Progenitor cell of endocrine pancreas (in vitro differentiated cells): Measurements from ENCODE around the gene UBXN4. TPM values are rescaled to one million over a fixed set of nuclear protein-coding genes. Genes with fewer than 3 reads are reported as not detected.

Experiments
- DNase-seq: peaks from one replicate; pipeline ENCODE4 v3.0.0; 2021; ENCODE audit warnings: low spot score; ENCODE audit not compliant: unreplicated experiment
- H3K27ac Mint-ChIP-seq: 2 replicates; pipeline ENCODE4 v1.8.0; 2021; ENCODE audit warnings: mild to moderate bottlenecking, moderate library complexity, mixed read lengths
- H3K27me3 Mint-ChIP-seq: 2 replicates; pipeline ENCODE4 v1.8.0; 2021; ENCODE audit warnings: mixed read lengths
- H3K36me3 Mint-ChIP-seq: 2 replicates; pipeline ENCODE4 v1.8.0; 2022; ENCODE audit warnings: mixed read lengths; ENCODE audit not compliant: insufficient read depth
- H3K4me1 Mint-ChIP-seq: 2 replicates; pipeline ENCODE4 v1.8.0; 2021; ENCODE audit warnings: low read depth, mixed read lengths
- H3K4me3 Mint-ChIP-seq: 2 replicates; pipeline ENCODE4 v1.8.0; 2021; ENCODE audit warnings: low read depth, mild to moderate bottlenecking, moderate library complexity, mixed read lengths
- H3K9me3 Mint-ChIP-seq: 2 replicates; pipeline ENCODE4 v1.8.0; 2021; ENCODE audit warnings: low read depth, mixed read lengths
- total RNA-seq: library from RNA; stranded (reverse); gene quantifications from 2 replicates; pipeline ENCODE4 v1.2.1, GENCODE V29; 2021
- TF ChIP-seq, protein P1 (sequence below): fragments of 200-600 bp; sonication (generic); IDR thresholded peaks from one replicate; pipeline ENCODE4 v1.5.0; 2021; ENCODE audit warnings: antibody characterized with exemption, mild to moderate bottlenecking; ENCODE audit not compliant: unreplicated experiment

Gene UBXN4
- total RNA-seq, 1 donor from 2014 or later: 140 TPM

DNA sequence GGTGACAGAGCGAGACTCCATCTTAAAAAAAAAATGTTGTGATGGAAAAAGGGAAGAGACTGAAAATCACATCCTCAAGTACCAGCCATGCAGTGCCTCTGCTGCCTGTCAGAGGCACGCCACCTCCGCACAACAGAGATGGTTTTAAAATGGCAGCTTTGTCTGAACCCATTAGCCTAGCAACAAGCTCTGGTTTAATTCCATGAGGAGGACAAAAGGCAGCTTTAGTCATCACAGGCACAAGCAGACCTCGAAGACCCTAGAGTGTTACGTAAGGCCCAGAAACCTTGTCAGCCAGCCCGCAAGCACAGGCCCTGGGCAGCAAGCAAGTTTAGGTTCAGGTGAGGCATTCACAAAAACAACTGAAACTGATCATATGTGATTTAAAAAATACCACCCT lies 84.9 kb downstream of the UBXN4 start:
- Mint-ChIP-seq H3K27ac (no peak overlapping the region), H3K4me1 (peaks cover 6% of the 10 kb centered on the region), H3K27me3 (peaks cover 9% of the 10 kb centered on the region), H3K9me3 (peaks cover 8% of the 10 kb centered on the region), H3K36me3 (no peaks in the 10 kb centered on the region), H3K4me3 (no peak overlapping the region)
- no peak for DNase-seq
- TF ChIP-seq, protein P1, sequence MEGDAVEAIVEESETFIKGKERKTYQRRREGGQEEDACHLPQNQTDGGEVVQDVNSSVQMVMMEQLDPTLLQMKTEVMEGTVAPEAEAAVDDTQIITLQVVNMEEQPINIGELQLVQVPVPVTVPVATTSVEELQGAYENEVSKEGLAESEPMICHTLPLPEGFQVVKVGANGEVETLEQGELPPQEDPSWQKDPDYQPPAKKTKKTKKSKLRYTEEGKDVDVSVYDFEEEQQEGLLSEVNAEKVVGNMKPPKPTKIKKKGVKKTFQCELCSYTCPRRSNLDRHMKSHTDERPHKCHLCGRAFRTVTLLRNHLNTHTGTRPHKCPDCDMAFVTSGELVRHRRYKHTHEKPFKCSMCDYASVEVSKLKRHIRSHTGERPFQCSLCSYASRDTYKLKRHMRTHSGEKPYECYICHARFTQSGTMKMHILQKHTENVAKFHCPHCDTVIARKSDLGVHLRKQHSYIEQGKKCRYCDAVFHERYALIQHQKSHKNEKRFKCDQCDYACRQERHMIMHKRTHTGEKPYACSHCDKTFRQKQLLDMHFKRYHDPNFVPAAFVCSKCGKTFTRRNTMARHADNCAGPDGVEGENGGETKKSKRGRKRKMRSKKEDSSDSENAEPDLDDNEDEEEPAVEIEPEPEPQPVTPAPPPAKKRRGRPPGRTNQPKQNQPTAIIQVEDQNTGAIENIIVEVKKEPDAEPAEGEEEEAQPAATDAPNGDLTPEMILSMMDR: no peak

DNA sequence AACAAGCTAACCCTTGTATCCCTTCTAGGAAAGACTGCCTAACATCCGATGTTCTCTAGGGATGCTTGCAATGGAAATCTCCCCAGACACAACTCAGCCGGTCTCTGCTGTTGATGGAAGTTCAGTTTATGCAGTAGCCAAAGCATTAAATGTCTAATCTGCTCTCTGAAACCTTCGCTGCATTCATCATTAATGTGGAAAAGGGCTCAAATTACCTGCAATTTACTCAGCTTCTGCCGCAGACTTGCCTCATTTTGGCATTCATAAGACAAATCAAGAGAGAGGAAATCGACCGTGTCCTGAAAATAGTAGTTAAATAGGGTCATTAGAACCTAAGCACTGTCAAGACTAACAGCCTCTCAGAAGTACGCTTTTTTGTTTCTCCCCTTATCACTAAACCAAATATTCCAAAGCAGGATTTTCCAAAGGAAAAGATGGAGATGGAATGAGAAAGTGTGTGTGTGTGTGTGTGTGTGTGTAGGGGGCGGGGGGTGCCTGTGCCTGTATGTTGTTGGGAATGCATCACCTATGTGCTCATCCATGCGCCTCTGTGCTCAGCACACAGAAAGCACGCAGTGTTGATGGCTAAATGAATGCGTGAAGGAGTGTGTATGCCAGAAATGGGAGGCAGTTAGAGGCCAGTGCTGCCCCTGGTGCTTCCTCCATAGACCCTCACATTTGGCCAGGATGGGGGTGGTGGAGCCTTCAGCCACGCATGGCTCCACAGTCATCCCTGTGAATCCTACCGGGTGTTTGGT lies 87.9 kb downstream of the UBXN4 start:
- no peak overlapping the region for H3K27ac Mint-ChIP-seq

DNA sequence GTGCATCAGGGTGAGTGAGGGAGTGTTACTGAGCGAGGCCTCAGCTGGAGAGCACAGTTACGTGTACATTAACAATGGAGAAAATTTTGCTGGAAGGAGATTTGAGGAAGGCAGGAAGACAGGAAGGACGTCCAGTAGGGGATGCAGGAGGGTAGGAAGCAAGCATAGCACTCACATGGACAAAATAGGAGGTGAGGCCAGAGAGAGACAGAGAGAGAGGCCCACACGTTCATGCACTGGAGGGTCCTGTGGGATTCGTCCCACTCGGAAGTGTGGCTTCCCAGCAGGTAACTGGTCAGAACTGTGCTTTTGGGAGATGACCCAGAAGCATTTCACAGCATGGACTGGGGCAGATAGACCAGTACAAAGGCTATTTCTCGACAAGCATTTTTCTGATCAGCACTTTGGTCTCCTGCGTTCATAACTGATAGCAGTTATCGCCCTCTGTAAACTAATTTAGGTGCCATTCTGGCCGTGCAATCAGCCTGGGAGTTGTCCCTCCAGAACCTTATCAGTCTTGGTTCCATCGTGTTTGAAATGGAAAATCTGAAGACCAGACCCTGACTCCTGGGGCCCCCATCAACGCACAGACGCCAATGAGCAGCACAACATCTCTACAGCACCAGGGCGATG lies 89.6 kb downstream of the UBXN4 start:
- Mint-ChIP-seq H3K4me1 (peaks cover 6% of the 10 kb centered on the region), H3K36me3 (peaks cover 2% of the 10 kb centered on the region), H3K27me3 (peaks cover 9% of the 10 kb centered on the region), H3K4me3 (no peak overlapping the region), H3K9me3 (no peaks in the 10 kb centered on the region), H3K27ac (peak overlapping the region; percentile 42)
- no peak for DNase-seq
- TF ChIP-seq, protein P1: no peak

More for the DNA sequence above, 87.9 kb downstream of the UBXN4 start:
- peaks cover 6% of the 10 kb centered on the region for H3K4me1 Mint-ChIP-seq
- peaks cover 2% of the 10 kb centered on the region for H3K36me3 Mint-ChIP-seq
- TF ChIP-seq, protein P1: no peak
- no peaks in the 10 kb centered on the region for H3K9me3 Mint-ChIP-seq
- H3K27me3 Mint-ChIP-seq: peaks cover 9% of the 10 kb centered on the region
- no peak overlapping the region for H3K4me3 Mint-ChIP-seq
- no peak for DNase-seq

DNA sequence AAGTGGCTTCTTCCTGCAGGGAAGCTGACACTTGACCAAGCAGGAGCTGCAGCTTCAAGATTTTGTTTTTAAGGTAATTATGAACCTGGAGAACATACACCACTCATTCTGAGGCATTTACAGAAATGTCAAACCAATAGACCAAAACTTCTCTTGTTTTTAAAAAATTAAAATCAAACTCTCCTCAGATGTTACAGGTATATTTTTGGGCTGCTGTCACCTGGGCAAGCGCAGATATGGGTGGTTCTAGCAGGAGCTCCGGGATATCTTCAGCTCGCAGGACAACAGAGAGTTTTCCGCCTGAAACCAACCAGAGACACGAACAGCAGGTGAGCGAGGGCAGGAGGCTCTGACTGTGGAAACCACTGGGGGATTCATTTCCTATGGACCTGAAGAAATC lies 91.2 kb downstream of the UBXN4 start:
- DNase-seq: no peak
- Mint-ChIP-seq H3K9me3 (no peaks in the 10 kb centered on the region), H3K4me3 (no peak overlapping the region), H3K27ac (no peak overlapping the region), H3K4me1 (peaks cover 6% of the 10 kb centered on the region), H3K27me3 (peaks cover 9% of the 10 kb centered on the region), H3K36me3 (peaks cover 3% of the 10 kb centered on the region)
- TF ChIP-seq, protein P1: no peak

Other genes starting within 250 kb of the UBXN4 start
- 16.8 and 18.6 TPM in 2 replicates for gene ZRANB3, start 210.6 kb upstream of the UBXN4 start, total RNA-seq
- 58.9 and 60.4 TPM in 2 replicates for gene R3HDM1, start 210.4 kb upstream of the UBXN4 start, total RNA-seq
- 0.19 TPM in 1 of 2 replicates, not detected in the other for gene LCT, start 95.3 kb downstream of the UBXN4 start, total RNA-seq
- gene MCM6, start 134.6 kb downstream of the UBXN4 start, total RNA-seq: 51.9 and 52.3 TPM in 2 replicates
- 65.0 and 69.7 TPM in 2 replicates for gene DARS1, start 243.8 kb downstream of the UBXN4 start, total RNA-seq